Measurements from ENCODE around the gene GID8.

Gene GID8

DNA sequence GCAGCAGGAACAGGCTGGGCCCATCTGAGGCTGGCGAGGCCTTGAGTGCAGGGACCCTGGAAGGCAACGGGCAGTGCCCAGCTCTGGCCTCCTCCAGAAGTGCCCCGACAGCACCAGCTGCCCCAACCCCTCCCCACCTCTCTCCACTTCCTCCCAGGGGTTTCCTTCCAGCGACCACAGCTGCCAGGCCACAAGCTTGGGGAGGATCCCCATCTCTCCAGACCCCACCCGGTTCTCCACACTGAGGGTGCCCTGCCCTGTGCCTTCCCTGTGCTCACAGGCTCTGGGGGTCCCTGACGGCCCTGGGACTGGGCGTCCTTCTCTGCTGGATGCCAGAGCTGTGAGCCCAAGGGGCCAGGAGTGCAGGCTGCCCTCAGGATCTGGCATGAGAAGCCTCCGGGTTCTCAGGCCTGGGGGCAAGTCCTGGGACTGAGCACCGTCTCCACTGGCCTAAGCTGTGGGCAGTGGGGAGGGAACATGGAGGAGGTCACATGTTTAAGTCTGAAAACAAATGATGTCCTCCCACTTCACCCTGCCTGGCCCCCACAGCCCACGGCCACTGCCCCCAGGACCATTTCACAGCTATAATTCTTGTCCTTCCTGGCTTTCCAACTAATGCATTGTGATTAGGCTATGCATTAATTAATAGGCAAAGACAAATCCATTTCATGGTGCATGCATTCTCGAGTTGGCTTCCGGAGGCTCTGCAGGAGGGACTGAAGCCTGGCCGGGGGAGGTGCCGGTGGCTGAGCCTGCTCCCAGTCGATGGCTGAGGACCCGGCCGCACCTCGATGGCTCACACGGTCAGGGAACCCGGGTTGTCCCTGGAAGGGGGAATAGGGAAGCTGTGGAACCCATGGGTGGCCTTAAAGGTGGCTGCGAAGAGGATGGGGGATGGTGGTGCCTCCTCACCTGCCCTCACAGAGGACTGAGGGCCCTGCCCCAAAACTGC, 44.5 kb downstream of the GID8 start:
- in situ Hi-C loops (cut with HindIII; ENCODE audit: low sequenced_read_pairs) = no loop called here

DNA sequence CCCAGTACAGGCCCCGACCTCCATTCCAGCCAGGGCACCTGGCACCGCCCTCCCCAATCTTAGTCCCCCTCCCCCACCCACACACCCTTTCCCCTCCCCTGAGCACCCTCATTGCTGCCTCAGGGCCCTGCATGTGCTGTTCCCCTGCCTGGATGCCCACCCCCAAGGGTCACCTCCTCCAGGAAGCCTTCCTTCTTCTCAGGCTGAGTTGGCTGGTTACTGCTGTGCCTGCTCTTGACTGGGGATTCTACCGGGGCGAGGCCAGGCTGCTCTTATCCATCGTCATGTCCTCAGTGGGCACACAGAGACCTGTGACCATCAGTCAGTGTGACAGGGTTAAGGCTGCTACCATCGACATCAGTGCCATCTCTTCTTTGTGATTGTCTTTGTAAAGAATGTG, 45.3 kb downstream of the GID8 start:
- in situ Hi-C loops (cut with HindIII; ENCODE audit: low sequenced_read_pairs) = no loop called here

DNA sequence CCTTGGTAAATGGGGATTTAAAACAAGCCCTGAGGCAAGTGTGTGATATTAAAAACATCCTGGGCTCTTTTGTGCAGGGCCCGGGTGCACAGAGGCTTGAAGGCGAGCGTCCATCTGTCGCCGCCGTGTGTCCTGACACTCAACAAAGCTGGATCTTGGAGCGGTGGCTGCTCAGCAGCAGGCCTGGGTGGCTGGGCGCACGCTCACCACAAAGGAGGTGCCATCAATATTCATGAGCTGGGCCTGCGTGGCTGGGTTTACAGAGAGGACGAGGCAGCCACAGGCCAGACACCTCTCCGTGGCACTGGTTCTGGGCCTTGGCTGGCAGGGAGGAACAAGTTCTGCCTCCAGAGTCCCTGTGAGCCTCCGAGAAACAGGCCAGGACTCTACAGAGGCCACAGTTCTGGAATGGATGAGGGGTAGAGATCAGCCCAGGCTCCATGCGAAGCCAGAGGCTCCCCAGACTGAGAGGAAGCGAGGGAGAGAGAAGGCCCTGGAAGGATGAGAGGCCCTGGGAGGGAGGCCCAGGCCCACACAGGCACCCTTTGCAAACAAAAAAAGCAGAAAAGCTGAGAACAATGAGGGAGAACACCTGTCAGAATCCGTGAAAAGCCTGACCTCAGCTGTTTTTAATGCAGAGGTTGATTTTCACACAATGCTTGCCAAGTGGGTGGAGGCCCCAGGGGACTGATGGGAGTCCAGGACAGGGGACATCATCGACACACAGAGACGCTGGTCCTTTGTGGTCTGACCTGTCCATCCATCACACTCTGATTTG, 46.9 kb downstream of the GID8 start:
- in situ Hi-C loops (cut with HindIII; ENCODE audit: low sequenced_read_pairs) = no loop called here

DNA sequence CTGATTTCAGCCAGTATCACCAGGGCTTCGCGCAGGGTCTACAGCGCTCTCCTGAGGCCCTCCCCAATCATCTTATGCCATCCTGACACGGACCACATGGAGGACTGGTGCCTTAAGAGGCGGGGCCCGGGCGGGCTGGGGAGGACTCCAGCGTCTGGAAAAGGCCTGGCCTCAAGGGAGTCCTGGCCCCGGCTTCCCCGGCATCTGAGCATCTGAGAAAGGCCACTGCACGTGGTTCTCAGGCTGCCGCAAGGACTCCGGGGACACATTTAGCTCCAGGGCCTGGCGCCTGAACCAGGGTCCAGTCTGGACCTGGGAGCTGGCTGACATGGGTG, 47.5 kb downstream of the GID8 start:
- in situ Hi-C loops (cut with HindIII; ENCODE audit: low sequenced_read_pairs) = no loop called here

DNA sequence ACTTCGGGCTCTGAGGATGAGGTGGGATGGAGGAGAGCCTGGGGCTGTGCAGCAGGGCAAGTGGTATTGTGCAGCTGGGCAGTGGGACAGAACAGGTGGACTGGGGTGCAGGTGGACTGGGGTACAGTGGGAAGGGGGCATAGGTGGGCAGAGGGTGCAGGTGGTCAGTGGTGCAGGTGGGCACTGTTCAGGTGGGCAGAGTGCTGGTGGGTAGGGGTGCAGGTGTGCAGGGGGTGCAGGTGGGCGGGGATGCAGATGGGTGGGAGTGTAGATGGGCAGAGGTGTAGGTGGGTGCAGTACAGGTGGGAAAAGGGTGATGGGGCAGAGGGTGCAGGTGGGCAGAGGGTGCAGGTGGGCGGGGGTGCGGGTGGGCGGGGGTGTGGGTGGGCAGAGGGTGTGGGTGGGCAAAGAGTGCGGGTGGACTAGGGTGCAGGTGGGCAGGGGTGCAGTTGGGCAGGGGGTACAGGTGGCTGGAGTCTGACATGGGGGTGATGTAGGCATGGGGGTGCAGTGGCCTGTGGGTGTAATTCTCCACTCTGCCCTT, 48.4 kb downstream of the GID8 start:
- in situ Hi-C loops (cut with HindIII; ENCODE audit: low sequenced_read_pairs) = no loop called here

DNA sequence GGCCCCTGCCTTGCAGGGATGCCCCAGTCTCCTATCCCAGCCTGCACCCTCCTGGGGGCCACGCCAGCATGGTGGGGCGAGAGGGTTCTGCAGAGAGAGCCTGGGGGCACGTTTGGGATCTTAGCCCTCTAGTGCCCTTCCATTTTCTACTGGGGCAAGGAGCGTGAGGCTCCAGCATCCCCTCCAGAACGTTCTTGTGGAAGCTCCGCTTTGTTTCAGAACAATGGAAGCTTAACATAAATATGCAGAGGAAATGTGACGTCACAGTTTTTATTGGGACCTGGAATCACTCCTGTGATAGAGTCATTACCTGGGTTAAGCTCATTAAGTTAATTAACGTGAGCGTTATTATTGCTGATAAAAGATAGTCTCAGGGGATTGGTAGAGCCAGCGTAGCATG, 49.2 kb downstream of the GID8 start:
- in situ Hi-C loops (cut with HindIII; ENCODE audit: low sequenced_read_pairs) = no loop called here

DNA sequence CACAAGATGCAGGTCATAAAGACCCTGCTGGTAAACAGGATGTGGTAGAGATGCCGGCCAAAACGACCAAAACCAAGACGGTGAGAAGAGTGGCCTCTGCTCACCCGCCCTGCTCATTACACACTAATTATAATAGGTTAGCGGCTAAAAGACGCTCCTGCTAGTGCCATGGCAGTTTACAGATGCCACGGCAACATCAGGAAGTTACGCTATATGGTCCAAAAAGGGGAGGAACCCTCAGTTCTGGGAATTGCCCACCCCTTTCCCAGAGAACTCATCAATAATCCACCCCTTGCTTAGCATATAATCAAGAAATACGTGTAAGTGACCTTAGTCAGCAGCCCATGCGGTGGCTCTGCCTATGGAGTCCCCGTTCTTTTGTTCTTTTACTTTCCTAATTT, 51.3 kb downstream of the GID8 start:
- in situ Hi-C loops (cut with HindIII; ENCODE audit: low sequenced_read_pairs) = no loop called here

DNA sequence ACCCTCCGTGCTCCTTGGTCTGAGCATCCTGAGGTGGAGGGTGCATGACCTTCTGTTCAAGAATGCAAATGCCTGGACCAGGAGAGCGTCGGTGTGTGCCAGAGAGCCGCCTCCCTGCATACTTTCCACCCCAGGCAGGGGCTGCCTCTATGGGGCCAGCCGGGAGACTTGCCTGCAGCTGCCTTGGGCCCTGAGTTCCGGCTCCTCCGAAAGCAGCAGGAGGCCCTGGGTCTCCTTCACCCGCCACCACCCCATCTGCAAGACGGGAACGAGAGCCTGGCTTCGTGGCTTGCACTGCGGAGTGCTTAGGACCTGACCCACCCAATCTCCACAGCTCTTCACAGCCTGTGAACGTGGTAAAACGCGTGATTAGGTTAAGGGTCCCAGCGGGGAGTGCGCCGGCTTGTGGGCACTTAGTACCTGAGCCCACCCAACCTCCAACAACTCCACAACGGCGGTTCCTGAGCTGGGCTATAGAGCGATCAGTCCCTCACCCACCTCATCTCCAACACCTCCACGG, 52.4 kb downstream of the GID8 start:
- in situ Hi-C loops (cut with HindIII; ENCODE audit: low sequenced_read_pairs) = no loop called here

DNA sequence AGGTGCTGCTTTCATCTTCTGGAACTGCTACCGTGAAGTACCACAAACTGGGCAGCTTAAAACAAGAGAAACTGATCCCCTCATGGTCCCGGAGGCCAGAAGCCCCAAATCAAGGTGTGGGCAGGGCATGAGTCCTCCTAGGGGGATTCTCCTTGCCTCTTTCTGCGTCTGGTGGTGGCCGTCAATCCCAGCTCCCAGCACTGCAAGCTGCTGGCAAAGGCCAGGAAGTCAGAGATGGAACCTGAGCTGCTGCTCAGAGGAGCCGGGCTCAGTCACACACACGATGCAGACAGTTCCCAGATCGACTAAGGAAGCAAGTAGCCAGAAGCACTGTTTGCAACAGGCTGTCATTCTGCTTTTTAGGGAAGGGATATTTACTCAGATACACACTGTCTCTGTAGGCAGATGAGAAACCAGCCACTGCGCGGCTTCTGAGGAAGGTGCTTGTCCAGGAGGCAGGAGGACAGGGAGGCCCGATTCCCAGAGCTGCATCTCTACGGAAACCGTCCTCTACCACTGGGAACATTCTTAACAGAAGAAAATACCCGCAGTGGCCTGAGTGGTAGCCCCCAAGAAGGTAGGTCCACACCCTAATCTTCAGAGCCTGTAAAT, 53.4 kb downstream of the GID8 start:
- in situ Hi-C loops (cut with HindIII; ENCODE audit: low sequenced_read_pairs) = no loop called here

DNA sequence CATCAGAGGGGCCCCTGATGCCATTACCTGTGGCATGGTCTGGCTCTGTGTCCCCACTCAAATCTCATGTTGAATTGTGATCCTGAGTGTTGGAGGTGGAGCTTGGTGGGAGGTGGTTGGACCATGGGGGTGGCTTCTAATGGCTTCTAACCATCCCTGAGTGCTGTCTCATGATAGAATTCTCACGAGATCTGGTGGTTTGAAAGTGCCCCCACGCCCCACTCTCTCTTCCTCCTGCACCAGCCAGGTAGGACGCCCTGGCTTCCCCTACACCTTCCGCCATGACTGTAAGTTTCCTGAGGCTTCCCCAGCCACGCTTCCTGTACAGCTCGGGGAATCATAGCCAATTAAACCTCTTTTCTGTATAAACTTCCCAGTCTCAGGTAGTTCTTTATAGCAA, 53.9 kb downstream of the GID8 start:
- in situ Hi-C loops (cut with HindIII; ENCODE audit: low sequenced_read_pairs) = no loop called here

DNA sequence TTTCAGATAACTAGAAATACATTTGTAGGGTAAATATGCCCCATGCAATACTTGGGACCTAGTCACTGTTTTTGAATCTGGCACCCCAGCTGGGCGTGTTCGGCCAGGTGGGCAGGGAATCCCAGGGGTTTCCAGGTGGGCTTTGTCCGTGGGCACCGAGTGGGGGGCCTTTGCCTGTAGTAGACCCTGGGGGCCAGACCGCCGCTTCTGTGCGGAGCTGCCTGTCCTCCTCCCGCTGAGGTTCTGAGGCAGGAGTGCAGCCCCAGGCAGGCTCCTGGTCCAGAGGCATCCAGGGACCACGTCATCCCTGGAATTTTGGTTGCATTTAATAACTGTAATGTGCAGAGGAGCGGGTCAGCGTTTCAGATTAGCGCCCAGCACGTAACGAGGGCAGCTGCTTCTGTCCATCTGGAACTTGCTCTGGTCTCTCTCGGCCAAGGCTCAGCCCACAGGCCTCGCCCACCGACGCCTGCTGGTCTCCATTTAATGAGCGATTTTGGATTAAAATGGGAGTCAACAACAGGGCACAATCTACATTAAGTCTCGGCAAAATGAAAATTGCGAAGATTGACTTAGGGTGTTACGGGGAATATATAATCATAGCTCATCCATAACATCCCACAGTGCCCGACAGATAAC, 56.0 kb downstream of the GID8 start:
- in situ Hi-C loops (cut with HindIII; ENCODE audit: low sequenced_read_pairs) = no loop called here

DNA sequence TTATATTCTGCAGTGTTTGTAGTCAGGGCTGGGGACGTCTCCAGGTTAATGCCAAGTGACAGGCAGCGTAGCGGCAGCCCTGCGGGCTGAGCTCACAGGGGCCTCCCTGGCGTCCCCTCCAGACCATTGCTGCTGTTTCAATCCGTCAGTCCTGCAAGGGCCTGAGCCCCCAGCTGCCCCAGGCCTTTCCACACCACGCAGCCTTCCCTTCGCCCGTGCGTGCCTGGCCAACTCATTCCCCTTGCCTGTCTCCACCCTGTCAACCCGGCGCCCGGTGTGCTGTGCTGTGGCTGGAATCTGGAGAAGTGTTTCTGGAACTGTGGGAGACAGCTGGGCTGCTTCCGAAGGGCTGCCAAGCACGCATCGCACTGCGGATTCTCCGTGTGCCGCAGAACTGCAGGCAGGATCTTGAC, 56.9 kb downstream of the GID8 start:
- in situ Hi-C loops (cut with HindIII; ENCODE audit: low sequenced_read_pairs) = no loop called here

DNA sequence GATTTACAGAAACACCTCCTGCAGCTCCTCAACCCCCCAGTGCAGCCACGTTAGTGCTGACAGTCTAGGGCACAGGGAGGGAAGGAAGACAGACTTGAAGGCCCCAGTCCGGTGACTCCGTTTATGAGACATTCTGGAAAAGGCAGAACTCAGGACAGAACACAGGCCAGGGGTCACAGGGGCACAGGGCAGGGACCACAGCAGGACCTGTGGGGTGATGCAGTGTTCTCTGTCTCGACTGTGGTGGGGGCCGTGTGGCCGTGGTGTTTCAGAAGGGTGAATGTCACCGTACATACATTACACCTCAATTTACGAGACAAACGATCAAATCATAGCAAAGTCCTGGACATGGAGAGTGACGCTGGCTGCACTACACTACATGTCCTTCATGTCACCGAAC, 57.5 kb downstream of the GID8 start:
- in situ Hi-C loops (cut with HindIII; ENCODE audit: low sequenced_read_pairs) = no loop called here

DNA sequence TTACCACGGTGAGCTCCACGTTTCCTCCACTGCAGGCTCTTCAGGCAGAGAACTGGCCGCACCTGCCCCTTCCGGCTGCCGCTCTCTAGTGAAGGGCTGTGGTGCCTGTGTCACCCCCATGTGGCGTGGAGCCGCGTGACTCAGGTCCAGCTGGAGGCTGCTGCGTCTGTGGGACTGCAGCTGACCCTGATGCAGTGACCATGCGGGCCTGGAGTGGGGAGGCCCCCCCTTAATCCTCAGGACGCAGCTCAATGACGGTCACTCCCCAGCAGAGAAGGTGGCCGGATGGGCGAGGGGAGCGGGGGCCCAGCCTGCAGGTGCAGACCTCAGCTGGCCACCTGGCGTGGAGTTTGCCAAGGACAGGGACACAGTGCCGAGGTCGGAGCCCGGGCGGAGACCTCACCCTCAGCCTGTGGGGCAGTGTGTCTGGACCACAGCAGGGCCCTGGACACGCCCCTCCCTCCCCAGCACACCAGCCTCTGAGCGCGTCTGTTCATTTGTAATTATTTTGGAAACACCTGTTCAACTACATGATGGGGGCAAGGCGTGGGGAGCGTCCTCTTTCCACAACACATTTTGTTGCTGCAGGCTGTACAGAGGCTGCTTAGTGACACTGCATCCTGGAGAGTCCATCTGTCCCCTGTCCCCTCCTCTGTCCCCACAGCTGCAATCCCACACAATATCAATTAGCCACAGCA, 58.1 kb downstream of the GID8 start:
- in situ Hi-C loops (cut with HindIII; ENCODE audit: low sequenced_read_pairs) = no loop called here

DNA sequence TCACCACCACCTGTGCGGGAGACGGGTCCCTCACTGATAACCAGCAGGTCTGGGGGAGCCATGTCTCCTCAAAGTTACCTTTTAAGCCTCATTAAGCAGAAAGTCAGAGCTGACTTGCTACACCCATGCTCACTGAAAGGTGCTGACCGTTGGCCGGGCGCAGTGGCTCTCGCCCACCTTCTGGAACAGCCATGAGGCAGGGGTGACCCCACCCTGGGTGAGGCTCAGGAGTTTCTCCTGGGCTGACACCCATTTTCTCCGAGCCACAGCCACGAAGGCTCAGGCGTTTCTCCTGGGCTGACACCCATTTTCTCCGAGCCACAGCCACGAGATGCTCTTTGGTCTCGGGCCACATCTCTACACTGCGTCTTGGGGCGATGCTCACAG, 58.6 kb downstream of the GID8 start:
- in situ Hi-C loops (cut with HindIII; ENCODE audit: low sequenced_read_pairs) = no loop called here

DNA sequence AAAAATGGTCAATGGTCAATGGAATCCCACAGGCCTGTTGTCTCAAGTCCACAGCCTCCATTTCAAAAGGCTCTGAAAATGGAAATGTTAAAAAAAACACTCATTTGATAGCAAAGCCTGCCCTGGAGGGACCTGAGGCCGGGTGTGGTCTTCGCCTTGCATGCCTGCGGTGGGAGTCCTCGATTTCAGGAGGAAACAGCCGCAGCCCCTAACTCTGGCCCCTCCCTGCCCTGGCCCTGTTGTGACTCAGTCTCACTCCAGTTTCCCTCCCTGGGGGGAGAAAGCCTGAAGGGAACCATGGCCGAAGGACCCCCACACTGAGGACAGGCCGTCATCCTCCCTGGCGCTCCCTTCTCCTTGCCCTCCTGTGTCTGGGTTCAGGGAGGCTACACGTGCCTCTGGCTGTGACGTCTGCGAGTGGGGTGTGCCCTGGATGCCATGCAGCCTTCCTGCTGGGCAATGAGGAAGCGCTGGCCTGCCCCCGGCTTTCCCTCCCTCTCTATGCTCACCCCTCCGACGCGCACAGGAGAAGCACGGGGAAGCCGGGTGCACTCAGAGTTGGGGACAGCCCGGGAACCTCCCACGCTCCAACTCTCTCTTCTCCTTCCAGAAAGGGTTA, 59.6 kb downstream of the GID8 start:
- in situ Hi-C loops (cut with HindIII; ENCODE audit: low sequenced_read_pairs) = no loop called here

All from DLD1 (cell line).